Epithelial cell of esophagus (primary cell): Measurements from ENCODE around the gene KCNT2.
"Not testable (repeated sequence)": the region's sequence is repeated elsewhere in the genome, so short reads cannot be mapped to it uniquely, and the experiment has no call there.

Source experiments
- DNase-seq: peaks from one replicate; pipeline ENCODE4 v3.0.0; 2010; ENCODE audit warnings: low read depth
- H3K4me3 ChIP-seq: 2 replicates; pipeline ENCODE4 v1.5.1; 2011; ENCODE audit warnings: mild to moderate bottlenecking, low read length, control low read depth
- TF ChIP-seq, protein P1 (sequence below): IDR thresholded peaks from 2 replicates; pipeline ENCODE4 v1.5.1; 2011; ENCODE audit warnings: low read depth, mild to moderate bottlenecking, low read length, control low read depth, inconsistent platforms; ENCODE audit not compliant: insufficient read depth; ENCODE audit errors: missing control alignments

Gene KCNT2

GRCh38 chr1:196650403-196650802 lies 42.2 kb upstream of the KCNT2 start:
- no peak overlapping the region for H3K4me3 ChIP-seq

GRCh38 chr1:196649990-196650389 lies 41.8 kb upstream of the KCNT2 start:
- no peak overlapping the region for H3K4me3 ChIP-seq
- DNase-seq: no peak
- TF ChIP-seq, protein P1, sequence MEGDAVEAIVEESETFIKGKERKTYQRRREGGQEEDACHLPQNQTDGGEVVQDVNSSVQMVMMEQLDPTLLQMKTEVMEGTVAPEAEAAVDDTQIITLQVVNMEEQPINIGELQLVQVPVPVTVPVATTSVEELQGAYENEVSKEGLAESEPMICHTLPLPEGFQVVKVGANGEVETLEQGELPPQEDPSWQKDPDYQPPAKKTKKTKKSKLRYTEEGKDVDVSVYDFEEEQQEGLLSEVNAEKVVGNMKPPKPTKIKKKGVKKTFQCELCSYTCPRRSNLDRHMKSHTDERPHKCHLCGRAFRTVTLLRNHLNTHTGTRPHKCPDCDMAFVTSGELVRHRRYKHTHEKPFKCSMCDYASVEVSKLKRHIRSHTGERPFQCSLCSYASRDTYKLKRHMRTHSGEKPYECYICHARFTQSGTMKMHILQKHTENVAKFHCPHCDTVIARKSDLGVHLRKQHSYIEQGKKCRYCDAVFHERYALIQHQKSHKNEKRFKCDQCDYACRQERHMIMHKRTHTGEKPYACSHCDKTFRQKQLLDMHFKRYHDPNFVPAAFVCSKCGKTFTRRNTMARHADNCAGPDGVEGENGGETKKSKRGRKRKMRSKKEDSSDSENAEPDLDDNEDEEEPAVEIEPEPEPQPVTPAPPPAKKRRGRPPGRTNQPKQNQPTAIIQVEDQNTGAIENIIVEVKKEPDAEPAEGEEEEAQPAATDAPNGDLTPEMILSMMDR: no peak

More at GRCh38 chr1:196650403-196650802, 42.2 kb upstream of the KCNT2 start:
- TF ChIP-seq, protein P1: no peak
- DNase-seq: no peak

DNA sequence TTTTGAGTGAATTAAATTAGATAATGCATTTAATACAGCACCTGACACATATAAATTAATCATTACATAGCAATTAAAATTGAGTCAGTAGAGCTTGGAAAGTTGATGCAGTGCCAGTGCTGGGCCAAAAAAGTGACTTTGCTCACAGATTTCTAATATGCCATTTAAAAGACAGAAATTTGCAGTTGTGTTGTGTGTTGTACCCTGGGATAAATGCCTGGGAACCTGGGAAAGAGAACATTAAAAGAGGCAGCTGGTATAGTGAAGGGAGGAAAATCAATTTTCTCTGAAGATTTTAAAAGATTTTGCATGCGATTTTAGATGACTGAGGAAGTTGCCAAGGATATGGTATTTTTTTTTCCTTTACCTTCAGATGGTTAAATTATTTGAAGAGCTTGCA lies 32.7 kb upstream of the KCNT2 start:
- DNase-seq: no peak
- no peak overlapping the region for H3K4me3 ChIP-seq
- TF ChIP-seq, protein P1: no peak

- DNase-seq, H3K4me3 ChIP-seq: not testable (repeated sequence)
Measured at GRCh38 chr1:196639291-196639690, 31.1 kb upstream of the KCNT2 start.

DNA sequence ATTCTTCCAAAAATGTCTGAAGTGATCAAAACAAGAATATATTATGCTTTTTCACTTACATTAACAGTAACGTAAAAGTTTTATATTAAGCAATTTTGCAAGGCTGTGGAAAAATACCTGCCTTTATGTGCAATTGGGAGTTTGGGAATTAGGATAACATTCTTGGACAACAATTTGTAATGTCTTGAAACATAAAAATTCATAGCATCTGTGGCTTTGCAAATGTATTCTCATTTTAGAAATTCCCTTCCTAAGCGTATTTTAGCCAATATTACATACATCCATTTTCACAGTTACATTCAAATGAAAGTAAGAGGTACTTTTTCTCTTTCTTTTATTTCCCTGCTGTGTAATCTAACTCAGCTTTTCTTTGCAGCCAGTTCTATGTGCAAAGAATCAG lies 30.2 kb upstream of the KCNT2 start:
- TF ChIP-seq, protein P1: no peak
- DNase-seq: no peak
- no peak overlapping the region for H3K4me3 ChIP-seq

DNA sequence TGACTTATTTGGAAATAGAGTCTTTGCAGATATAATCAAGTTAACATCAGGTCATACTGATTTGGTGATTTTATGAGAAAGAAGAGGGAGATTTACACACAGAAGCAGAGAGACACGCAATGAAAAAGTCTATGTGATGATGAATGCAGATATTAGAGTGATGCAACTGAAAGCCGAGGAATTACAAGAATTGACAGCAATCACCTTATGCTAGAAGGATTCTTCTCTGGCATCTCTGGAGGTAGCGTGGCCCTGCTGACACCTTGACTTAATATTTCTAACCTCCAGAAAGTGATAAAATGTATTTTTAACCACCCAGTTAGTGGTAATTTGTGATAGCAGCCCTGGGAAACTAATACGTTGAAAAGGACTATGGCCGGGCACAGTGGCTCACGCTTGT lies 29.4 kb upstream of the KCNT2 start:
- TF ChIP-seq, protein P1: no peak
- no peak for DNase-seq
- H3K4me3 ChIP-seq: no peak overlapping the region

GRCh38 chr1:196628838-196629237 lies 20.6 kb upstream of the KCNT2 start:
- DNase-seq: no peak
- H3K4me3 ChIP-seq: no peak overlapping the region
- TF ChIP-seq, protein P1: no peak
